Measurements from ENCODE around the gene USP6NL.
"Not testable (repeated sequence)": the region's sequence is repeated elsewhere in the genome, so short reads cannot be mapped to it uniquely, and the experiment has no call there.

USP6NL gene

GRCh38 chr10:11440250-11441150 is 170.9 kb downstream of the USP6NL start:
- Histone ChIP-seq H3K36me3 (ENCODE audit: control insufficient read depth, insufficient read depth, low read length) (no peaks in the 10 kb centered on the region), H3K4me3 (replicated peaks; ENCODE audit: low read depth, low read length) (no peak overlapping the region; the same call in 1 of the 2 replicates), H3K27me3 (replicated peaks; ENCODE audit: control insufficient read depth, insufficient read depth, low read length) (no peaks in the 10 kb centered on the region; the same call in 1 of the 2 replicates)
- no peak for TF ChIP-seq CTCF (IDR thresholded peaks at IDR 0.05; ENCODE audit: insufficient read depth, low read length, poor library complexity, severe bottlenecking)
- DNase-seq (ENCODE audit: extremely low read depth, insufficient read length): no peak

GRCh38 chr10:11439523-11440053 is 171.9 kb downstream of the USP6NL start:
- H3K27me3 ChIP-seq (replicated peaks; ENCODE audit: control insufficient read depth, insufficient read depth, low read length): no peaks in the 10 kb centered on the region; the same call in 1 of the 2 replicates
- no peak for TF ChIP-seq CTCF (IDR thresholded peaks at IDR 0.05; ENCODE audit: insufficient read depth, low read length, poor library complexity, severe bottlenecking)
- no peaks in the 10 kb centered on the region for H3K36me3 ChIP-seq (ENCODE audit: control insufficient read depth, insufficient read depth, low read length)
- no peak for DNase-seq (ENCODE audit: extremely low read depth, insufficient read length)
- no peak overlapping the region for H3K4me3 ChIP-seq (replicated peaks; ENCODE audit: low read depth, low read length)

- no peak for TF ChIP-seq CTCF (IDR thresholded peaks at IDR 0.05; ENCODE audit: insufficient read depth, low read length, poor library complexity, severe bottlenecking)
- H3K36me3 ChIP-seq (ENCODE audit: control insufficient read depth, insufficient read depth, low read length): no peaks in the 10 kb centered on the region
- DNase-seq (ENCODE audit: extremely low read depth, insufficient read length): no peak
- H3K27me3 ChIP-seq (replicated peaks; ENCODE audit: control insufficient read depth, insufficient read depth, low read length): no peaks in the 10 kb centered on the region; the same call in 1 of the 2 replicates
- no peak overlapping the region for H3K4me3 ChIP-seq (replicated peaks; ENCODE audit: low read depth, low read length)
These were observed 173.9 kb downstream of the USP6NL start for GRCh38 chr10:11437391-11438142.

GRCh38 chr10:11436445-11436844 is 175.0 kb downstream of the USP6NL start:
- H3K4me3 ChIP-seq (replicated peaks; ENCODE audit: low read depth, low read length); DNase-seq (ENCODE audit: extremely low read depth, insufficient read length); H3K27me3 ChIP-seq (replicated peaks; ENCODE audit: control insufficient read depth, insufficient read depth, low read length); H3K36me3 ChIP-seq (ENCODE audit: control insufficient read depth, insufficient read depth, low read length): not testable (repeated sequence)

GRCh38 chr10:11435581-11435981 is 175.9 kb downstream of the USP6NL start:
- no peak for DNase-seq (ENCODE audit: extremely low read depth, insufficient read length)
- H3K4me3 ChIP-seq (replicated peaks; ENCODE audit: low read depth, low read length): no peak overlapping the region

More at GRCh38 chr10:11435581-11435981, 175.9 kb downstream of the USP6NL start:
- Histone ChIP-seq H3K36me3 (ENCODE audit: control insufficient read depth, insufficient read depth, low read length) (no peaks in the 10 kb centered on the region), H3K27me3 (replicated peaks; ENCODE audit: control insufficient read depth, insufficient read depth, low read length) (no peaks in the 10 kb centered on the region; the same call in 1 of the 2 replicates)
- TF ChIP-seq CTCF (IDR thresholded peaks at IDR 0.05; ENCODE audit: insufficient read depth, low read length, poor library complexity, severe bottlenecking): no peak

Data from GM06990 (cell line).